Measurements from ENCODE around the gene SH3PXD2B.
"Not testable (repeated sequence)": the region's sequence is repeated elsewhere in the genome, so short reads cannot be mapped to it uniquely, and the experiment has no call there.

SH3PXD2B gene

DNA sequence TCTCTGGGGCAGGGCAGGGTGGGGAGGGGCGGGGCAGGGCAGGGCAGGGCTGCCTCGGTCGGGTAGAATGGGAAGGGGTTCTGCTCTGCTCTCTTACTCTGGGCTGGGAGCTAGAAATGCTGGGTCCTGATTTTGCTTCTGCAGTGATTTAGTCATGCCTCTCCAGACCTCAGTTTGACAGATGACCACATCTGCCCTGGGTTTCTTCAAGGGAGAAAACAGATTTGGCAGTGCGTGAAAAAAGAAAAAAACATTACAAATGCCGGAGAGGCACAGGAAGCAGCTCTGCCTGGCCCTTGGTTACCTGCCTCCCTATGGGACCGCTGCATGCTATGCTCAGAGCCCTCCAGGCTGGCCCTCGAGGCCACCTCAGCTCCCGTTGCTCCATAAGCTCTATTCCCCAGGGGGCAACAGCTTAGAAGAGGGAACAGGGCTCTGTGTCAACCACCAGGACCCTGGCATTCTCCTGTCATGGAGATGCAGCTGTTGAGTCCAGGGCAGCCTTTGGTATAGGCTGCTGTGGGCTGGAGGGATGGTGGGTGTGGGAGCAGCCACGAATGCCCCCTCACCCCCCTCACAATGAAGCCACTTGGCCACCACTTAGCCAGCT, 117.5 kb downstream of the SH3PXD2B start:
- no peak overlapping the region for H3K4me3 ChIP-seq (ENCODE audit: low read depth, low read length)
- DNase-seq (ENCODE audit: low read depth): no peak
- TF ChIP-seq, protein P1, sequence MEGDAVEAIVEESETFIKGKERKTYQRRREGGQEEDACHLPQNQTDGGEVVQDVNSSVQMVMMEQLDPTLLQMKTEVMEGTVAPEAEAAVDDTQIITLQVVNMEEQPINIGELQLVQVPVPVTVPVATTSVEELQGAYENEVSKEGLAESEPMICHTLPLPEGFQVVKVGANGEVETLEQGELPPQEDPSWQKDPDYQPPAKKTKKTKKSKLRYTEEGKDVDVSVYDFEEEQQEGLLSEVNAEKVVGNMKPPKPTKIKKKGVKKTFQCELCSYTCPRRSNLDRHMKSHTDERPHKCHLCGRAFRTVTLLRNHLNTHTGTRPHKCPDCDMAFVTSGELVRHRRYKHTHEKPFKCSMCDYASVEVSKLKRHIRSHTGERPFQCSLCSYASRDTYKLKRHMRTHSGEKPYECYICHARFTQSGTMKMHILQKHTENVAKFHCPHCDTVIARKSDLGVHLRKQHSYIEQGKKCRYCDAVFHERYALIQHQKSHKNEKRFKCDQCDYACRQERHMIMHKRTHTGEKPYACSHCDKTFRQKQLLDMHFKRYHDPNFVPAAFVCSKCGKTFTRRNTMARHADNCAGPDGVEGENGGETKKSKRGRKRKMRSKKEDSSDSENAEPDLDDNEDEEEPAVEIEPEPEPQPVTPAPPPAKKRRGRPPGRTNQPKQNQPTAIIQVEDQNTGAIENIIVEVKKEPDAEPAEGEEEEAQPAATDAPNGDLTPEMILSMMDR (conservative IDR thresholded peaks at IDR 0.05; ENCODE audit: low read depth, low read length): no peak

DNA sequence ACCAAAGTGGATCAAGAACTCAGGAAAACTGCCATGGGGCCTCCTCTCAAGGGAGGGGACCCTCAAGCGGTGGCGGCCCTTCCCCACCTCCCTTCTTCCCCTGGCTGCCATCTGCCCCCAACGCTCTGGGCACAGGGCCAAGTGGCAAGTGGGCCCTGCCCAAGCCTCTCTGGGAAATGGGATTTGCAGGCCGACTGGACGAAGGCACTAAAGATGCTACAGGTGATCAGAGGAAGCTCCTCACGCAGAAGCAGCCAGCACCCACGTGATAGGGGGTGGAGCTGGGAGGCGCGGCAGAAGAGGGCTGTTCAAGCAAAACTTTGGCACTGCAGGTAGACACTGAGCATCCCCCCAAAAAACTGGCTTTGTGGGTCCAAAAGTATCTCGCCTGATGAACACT, 118.1 kb downstream of the SH3PXD2B start:
- DNase-seq (ENCODE audit: low read depth): no peak
- H3K4me3 ChIP-seq (ENCODE audit: low read depth, low read length): no peak overlapping the region
- TF ChIP-seq, protein P1 (conservative IDR thresholded peaks at IDR 0.05; ENCODE audit: low read depth, low read length): no peak

DNA sequence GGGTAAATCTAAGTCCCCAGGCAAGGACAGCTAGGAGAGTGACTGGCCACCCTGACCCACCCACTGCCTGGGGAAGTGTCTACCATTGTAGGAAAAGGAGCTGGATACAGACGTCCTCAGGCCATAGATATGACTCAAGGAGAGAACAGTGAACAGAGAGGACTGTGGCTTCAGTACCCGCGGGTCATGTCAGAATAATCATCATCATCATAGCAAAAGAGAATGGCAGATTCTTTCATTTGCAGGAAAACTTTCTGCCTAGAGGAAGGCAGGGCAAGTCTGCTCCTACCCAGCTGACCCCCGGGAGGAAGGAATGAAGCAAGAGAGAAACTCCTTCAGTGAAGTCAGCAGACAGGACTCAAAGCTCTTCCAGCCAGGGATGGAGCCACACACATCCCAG, 118.6 kb downstream of the SH3PXD2B start:
- DNase-seq (ENCODE audit: low read depth): no peak
- TF ChIP-seq, protein P1 (conservative IDR thresholded peaks at IDR 0.05; ENCODE audit: low read depth, low read length): no peak
- no peak overlapping the region for H3K4me3 ChIP-seq (ENCODE audit: low read depth, low read length)

DNA sequence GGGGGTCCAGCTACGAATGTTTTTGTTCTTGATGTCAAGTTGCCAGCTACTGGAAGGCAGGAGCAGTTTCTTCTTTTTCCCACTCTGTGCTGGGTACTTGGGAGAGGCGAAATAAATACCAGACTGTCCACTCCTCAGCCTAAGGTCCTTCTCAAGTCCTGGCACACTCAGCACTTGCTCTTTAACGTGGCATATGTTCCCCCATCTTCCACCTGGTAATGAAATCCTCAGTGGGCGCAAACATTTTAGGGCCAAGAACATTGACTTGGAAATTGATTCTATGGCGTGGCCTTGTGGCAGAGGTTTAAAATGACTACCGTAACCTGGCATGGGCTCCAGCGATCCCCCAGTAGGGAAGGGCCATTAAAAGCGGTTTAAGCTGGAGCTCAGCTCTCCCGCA, 119.7 kb downstream of the SH3PXD2B start:
- no peak overlapping the region for H3K4me3 ChIP-seq (ENCODE audit: low read depth, low read length)
- TF ChIP-seq, protein P1 (conservative IDR thresholded peaks at IDR 0.05; ENCODE audit: low read depth, low read length): no peak
- no peak for DNase-seq (ENCODE audit: low read depth)

DNA sequence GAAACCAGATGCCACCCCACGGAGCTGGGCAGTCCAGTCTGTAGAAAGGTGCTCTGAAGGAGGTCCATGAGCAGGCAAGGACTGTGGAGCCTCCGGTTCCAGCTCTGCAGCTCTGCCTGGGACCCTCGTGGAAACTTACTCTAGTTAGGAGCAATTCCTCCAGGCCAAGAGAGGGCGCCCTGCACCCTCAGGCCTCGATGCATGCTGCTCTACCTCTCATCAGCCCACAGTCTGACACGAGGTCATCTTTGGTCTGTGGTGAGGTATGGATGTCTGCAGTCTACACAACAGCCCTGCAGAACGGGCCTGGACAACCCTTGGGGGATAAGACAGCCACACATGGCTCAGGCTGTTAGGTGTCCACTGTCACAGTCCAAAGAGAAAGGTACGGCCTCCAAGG, 120.1 kb downstream of the SH3PXD2B start:
- no peak for DNase-seq (ENCODE audit: low read depth)
- TF ChIP-seq, protein P1 (conservative IDR thresholded peaks at IDR 0.05; ENCODE audit: low read depth, low read length): peak; percentile 30
- H3K4me3 ChIP-seq (ENCODE audit: low read depth, low read length): no peak overlapping the region

DNA sequence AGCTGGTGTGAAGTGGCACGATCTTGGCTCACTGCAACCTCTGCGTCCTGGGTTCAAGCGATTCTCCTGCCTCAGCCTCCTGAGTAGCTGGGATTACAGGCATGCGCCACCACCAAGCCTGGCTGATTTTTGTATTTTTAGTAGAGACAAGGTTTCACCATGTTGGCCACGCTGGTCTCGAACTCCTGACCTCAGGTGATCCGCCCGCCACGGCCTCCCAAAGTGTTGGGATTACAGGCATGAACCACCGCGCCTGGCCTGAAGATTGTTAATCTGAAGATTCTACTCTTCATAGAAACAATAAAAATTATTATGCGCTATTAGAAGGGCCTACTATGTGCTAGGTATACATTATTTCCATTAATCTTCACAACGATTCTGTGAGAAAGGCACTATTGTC, 127.4 kb downstream of the SH3PXD2B start:
- H3K4me3 ChIP-seq (ENCODE audit: low read depth, low read length); DNase-seq (ENCODE audit: low read depth): not testable (repeated sequence)

DNA sequence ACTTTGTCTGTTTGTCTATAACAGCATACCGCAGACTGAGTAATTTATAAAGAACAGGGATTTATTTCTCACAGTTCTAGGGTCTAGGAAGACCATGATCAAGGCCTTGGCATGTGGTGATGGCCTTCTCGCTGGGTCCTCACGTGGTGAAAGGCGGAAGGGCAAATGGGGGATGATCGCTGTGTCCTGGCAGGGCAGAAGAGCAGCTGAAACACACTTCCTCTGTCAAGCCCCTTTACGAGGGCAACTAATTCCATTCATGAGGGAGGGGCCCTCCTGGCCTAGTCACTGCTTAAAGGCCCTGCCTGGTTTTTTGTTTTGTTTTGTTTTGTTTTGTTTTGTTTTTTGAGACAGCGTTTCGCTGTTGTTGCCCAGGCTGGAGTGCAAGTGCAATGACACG, 128.9 kb downstream of the SH3PXD2B start:
- no peak for DNase-seq (ENCODE audit: low read depth)
- no peak overlapping the region for H3K4me3 ChIP-seq (ENCODE audit: low read depth, low read length)
- TF ChIP-seq, protein P1 (conservative IDR thresholded peaks at IDR 0.05; ENCODE audit: low read depth, low read length): no peak
